ENCODE measurements around the gene CUL5.

Gene CUL5

DNA sequence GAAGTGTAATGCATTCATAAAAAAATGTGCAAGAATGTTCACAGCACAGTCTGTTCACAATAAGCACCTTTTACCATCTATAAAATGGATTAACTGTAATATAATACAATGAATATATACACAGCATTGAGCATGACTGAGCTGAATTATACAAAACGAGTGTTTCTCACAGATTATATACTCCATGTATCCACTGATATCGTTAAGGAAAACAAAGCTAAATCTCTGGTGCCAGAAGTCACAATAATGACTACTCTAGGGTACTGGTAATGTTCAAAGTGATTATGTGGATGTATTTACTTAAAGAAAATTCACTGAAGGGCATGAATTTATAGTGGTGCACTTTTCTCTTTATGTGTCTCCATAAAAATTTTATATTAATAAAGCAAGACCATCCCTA, 145.9 kb downstream of the CUL5 start:
- TF ChIP-seq EZH2phosphoT487 (IDR thresholded peaks at IDR 0.05; ENCODE audit: low read depth), result no peak
- TF ChIP-seq, protein P1, sequence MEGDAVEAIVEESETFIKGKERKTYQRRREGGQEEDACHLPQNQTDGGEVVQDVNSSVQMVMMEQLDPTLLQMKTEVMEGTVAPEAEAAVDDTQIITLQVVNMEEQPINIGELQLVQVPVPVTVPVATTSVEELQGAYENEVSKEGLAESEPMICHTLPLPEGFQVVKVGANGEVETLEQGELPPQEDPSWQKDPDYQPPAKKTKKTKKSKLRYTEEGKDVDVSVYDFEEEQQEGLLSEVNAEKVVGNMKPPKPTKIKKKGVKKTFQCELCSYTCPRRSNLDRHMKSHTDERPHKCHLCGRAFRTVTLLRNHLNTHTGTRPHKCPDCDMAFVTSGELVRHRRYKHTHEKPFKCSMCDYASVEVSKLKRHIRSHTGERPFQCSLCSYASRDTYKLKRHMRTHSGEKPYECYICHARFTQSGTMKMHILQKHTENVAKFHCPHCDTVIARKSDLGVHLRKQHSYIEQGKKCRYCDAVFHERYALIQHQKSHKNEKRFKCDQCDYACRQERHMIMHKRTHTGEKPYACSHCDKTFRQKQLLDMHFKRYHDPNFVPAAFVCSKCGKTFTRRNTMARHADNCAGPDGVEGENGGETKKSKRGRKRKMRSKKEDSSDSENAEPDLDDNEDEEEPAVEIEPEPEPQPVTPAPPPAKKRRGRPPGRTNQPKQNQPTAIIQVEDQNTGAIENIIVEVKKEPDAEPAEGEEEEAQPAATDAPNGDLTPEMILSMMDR (IDR thresholded peaks at IDR 0.05; ENCODE audit: low read depth, low read length), result no peak
- Histone ChIP-seq H3K27ac (ENCODE audit: low read length) (no peak overlapping the region), H4K20me1 (ENCODE audit: insufficient read depth, low read length) (no peaks in the 10 kb centered on the region), H3K27me3 (ENCODE audit: low read depth, low read length) (no peaks in the 10 kb centered on the region), H3K36me3 (replicated peaks; ENCODE audit: low read depth, low read length) (peaks cover 36% of the 10 kb centered on the region), H3K9ac (ENCODE audit: low read length) (no peak overlapping the region), H3K4me1 (ENCODE audit: low read length) (no peaks in the 10 kb centered on the region), H3K4me3 (ENCODE audit: low read length) (no peak overlapping the region), H3K4me2 (ENCODE audit: low read length) (no peak overlapping the region), H3K79me2 (ENCODE audit: low read length) (no peaks in the 10 kb centered on the region), H3K9me3 (ENCODE audit: insufficient read depth, low read length) (no peaks in the 10 kb centered on the region), H2AFZ (ENCODE audit: low read depth, low read length) (no peak overlapping the region)

Data from OCI-LY3 (cell line).